ENCODE results near the gene MMP17. TPM values are rescaled to one million over a fixed set of nuclear protein-coding genes. Genes with fewer than 3 reads are reported as not detected.

The MMP17 gene
- polyA plus RNA-seq, 3 donors: 2.8 to 78.3 (median 3.0) TPM

GRCh38 chr12:131851741-131852550 lies 23.8 kb downstream of the MMP17 start:
- H3K4me3 Mint-ChIP-seq: no peak overlapping the region
- no peak for TF ChIP-seq CTCF (IDR thresholded peaks at IDR 0.05)
- peaks cover 13 to 18% of the 10 kb centered on the region in 2 donors for H3K4me1 ChIP-seq (ENCODE audit: control insufficient read depth in 1 of 2, insufficient read depth in 2 of 2, low read length in 2 of 2)
- DNase-seq: no peak
- no peaks in the 10 kb centered on the region for H3K27me3 ChIP-seq (ENCODE audit: control insufficient read depth in 2 of 2, insufficient read depth in 2 of 2, low read length in 2 of 2)
- H3K27ac ChIP-seq (ENCODE audit: low read depth in 1 of 2, low read length in 2 of 2): no peak overlapping the region
- no peak overlapping the region for H3K4me2 ChIP-seq (replicated peaks; ENCODE audit: extremely low read depth, low read length, poor library complexity, severe bottlenecking)
- H2AFZ ChIP-seq (ENCODE audit: insufficient read depth, low read depth, low read length, poor library complexity, severe bottlenecking): no peak overlapping the region
- H3K36me3 Mint-ChIP-seq: peaks cover 23 to 46% of the 10 kb centered on the region in 2 donors
- peaks cover 3% of the 10 kb centered on the region for H4K20me1 ChIP-seq (ENCODE audit: insufficient read depth, low read length)
- WGBS (ENCODE audit: insufficient coverage): 73% methylated on average over 25 of the region's 37 CpGs
- H3K9me3 Mint-ChIP-seq: peaks cover 0 to 3% (median 0%) of the 10 kb centered on the region in 7 donors
- H3K4me3 ChIP-seq (replicated peaks in 1 of 3; ENCODE audit: low read depth in 2 of 3, low read length in 3 of 3): no peak overlapping the region
- H3K36me3 ChIP-seq (replicated peaks in 1 of 2; ENCODE audit: control insufficient read depth in 1 of 2, insufficient read depth in 2 of 2, low read length in 2 of 2): peaks cover 21 to 37% of the 10 kb centered on the region in 2 donors
- H3K79me2 ChIP-seq (ENCODE audit: insufficient read depth, low read length): no peaks in the 10 kb centered on the region
- peaks cover 10 to 12% (median 11%) of the 10 kb centered on the region in 3 donors for H3K27me3 Mint-ChIP-seq (ENCODE audit: low read depth in 3 of 3)
- no peak overlapping the region for H3K9ac ChIP-seq (ENCODE audit: insufficient read depth, low read length, poor library complexity, severe bottlenecking)
- peak overlapping the region in 1 of 7 donors; percentile 50 for H3K27ac Mint-ChIP-seq
- H3K4me1 Mint-ChIP-seq: peaks cover 12% of the 10 kb centered on the region
- intact Hi-C loops (cut with micrococcal nuclease): loop anchor here in 1 of 2 donors (5.0 kb wide), 1 partner anchor 150 kb away; no protein-coding TSS in a partner anchor
- H3K9me3 ChIP-seq (replicated peaks in 1 of 2; ENCODE audit: control insufficient read depth in 1 of 2, insufficient read depth in 1 of 2, low read length in 2 of 2): no peaks in the 10 kb centered on the region

- H3K9me3 Mint-ChIP-seq: peaks cover 0 to 3% (median 0%) of the 10 kb centered on the region in 7 donors
- TF ChIP-seq CTCF (IDR thresholded peaks at IDR 0.05): no peak
- peaks cover 12% of the 10 kb centered on the region for H3K4me1 Mint-ChIP-seq
- Histone ChIP-seq H2AFZ (ENCODE audit: insufficient read depth, low read depth, low read length, poor library complexity, severe bottlenecking) (no peak overlapping the region), H3K27me3 (ENCODE audit: control insufficient read depth in 2 of 2, insufficient read depth in 2 of 2, low read length in 2 of 2) (no peaks in the 10 kb centered on the region), H3K79me2 (ENCODE audit: insufficient read depth, low read length) (no peaks in the 10 kb centered on the region), H3K36me3 (replicated peaks in 1 of 2; ENCODE audit: control insufficient read depth in 1 of 2, insufficient read depth in 2 of 2, low read length in 2 of 2) (peaks cover 21 to 29% of the 10 kb centered on the region in 2 donors), H4K20me1 (ENCODE audit: insufficient read depth, low read length) (peaks cover 3% of the 10 kb centered on the region), H3K4me3 (replicated peaks in 1 of 3; ENCODE audit: low read depth in 2 of 3, low read length in 3 of 3) (no peak overlapping the region), H3K9ac (ENCODE audit: insufficient read depth, low read length, poor library complexity, severe bottlenecking) (no peak overlapping the region), H3K27ac (ENCODE audit: low read depth in 1 of 2, low read length in 2 of 2) (no peak overlapping the region), H3K4me1 (ENCODE audit: control insufficient read depth in 1 of 2, insufficient read depth in 2 of 2, low read length in 2 of 2) (peaks cover 13 to 18% of the 10 kb centered on the region in 2 donors), H3K4me2 (replicated peaks; ENCODE audit: extremely low read depth, low read length, poor library complexity, severe bottlenecking) (no peak overlapping the region), H3K9me3 (replicated peaks in 1 of 2; ENCODE audit: control insufficient read depth in 1 of 2, insufficient read depth in 1 of 2, low read length in 2 of 2) (no peaks in the 10 kb centered on the region)
- peak; percentile 30 to 64 (median 51) for DNase-seq
- no peak overlapping the region for H3K4me3 Mint-ChIP-seq
- no peak overlapping the region for H3K27ac Mint-ChIP-seq
- H3K36me3 Mint-ChIP-seq: peaks cover 18 to 38% of the 10 kb centered on the region in 2 donors
- 22% methylated on average over 21 of the region's 24 CpGs for WGBS (ENCODE audit: insufficient coverage)
- intact Hi-C loops (cut with micrococcal nuclease): loop anchor here in 1 of 2 donors (5.0 kb wide), 1 partner anchor 150 kb away; no protein-coding TSS in a partner anchor
- H3K27me3 Mint-ChIP-seq (ENCODE audit: low read depth in 3 of 3): peaks cover 10 to 13% (median 12%) of the 10 kb centered on the region in 3 donors
These were observed 24.5 kb downstream of the MMP17 start for GRCh38 chr12:131852551-131853299.
